ENCODE results near the gene SLC16A11. TPM values are rescaled to one million over a fixed set of nuclear protein-coding genes. Genes with fewer than 3 reads are reported as not detected.

The SLC16A11 gene
- total and polyA plus RNA-seq, 2 of the 4 experiments (the other 2 are of a cell fraction): not detected

DNA sequence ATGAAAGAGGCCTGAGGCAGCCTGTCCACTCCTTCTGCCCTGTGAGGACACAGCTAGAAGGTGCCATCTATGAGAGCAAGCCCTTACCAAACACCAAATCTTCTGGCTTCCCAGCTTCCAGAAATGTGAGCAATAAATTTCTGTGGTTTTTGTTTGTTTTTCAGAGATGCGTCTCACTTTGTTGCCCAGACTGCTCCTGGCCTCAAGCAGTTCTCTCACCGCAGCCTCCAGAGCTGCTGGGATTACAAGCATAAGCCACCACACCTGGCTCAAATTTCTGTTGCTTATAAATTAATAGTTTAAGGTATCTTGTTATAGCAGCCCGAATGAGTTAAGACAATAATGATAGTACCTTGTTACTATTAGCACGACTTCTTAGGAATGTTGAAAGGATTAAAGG is 12.5 kb upstream of the SLC16A11 start:
- Histone ChIP-seq H2AK9ac (replicated peaks; ENCODE audit: low read depth, low read length, poor library complexity) (no peak overlapping the region), H2AFZ (replicated peaks; ENCODE audit: low read length, poor library complexity) (no peak overlapping the region), H3K36me3 (ENCODE audit: control insufficient read depth, insufficient read depth, low read length) (no peaks in the 10 kb centered on the region), H3K4me2 (ENCODE audit: low read depth, low read length) (no peak overlapping the region), H2BK5ac (ENCODE audit: low read depth, low read length, poor library complexity, severe bottlenecking) (no peak overlapping the region), H2BK15ac (ENCODE audit: low read depth, low read length) (no peak overlapping the region), H4K20me1 (ENCODE audit: insufficient read depth, low read length) (no peaks in the 10 kb centered on the region), H3K27ac (ENCODE audit: insufficient read depth, low read length) (no peak overlapping the region), H3K56ac (ENCODE audit: extremely low read depth, insufficient read depth, low read length) (no peak overlapping the region), H2BK20ac (ENCODE audit: low read depth, low read length) (no peak overlapping the region), H4K91ac (ENCODE audit: insufficient read depth, low read depth, low read length) (no peak overlapping the region), H3K9ac (ENCODE audit: low read depth, low read length) (no peak overlapping the region), H3K18ac (ENCODE audit: low read depth, low read length) (no peak overlapping the region), H3K27me3 (ENCODE audit: control insufficient read depth, insufficient read depth, low read length) (peaks cover 9% of the 10 kb centered on the region), H3K79me1 (ENCODE audit: low read depth in 1 of 2, low read length in 2 of 2) (no peaks in the 10 kb centered on the region), H4K5ac (ENCODE audit: low read depth, low read length) (no peak overlapping the region), H3K14ac (replicated peaks; ENCODE audit: low read depth, low read length) (no peak overlapping the region), H3K23ac (ENCODE audit: low read depth, low read length) (no peak overlapping the region), H3K4me3 (ENCODE audit: insufficient read depth, low read depth, low read length) (no peak overlapping the region), H2AK5ac (ENCODE audit: low read depth, low read length) (no peak overlapping the region), H3K9me3 (ENCODE audit: control insufficient read depth, insufficient read depth, low read length) (no peaks in the 10 kb centered on the region), H3K9me1 (ENCODE audit: insufficient read depth, low read length) (no peaks in the 10 kb centered on the region), H4K8ac (ENCODE audit: low read depth in 2 of 2, low read length in 2 of 2) (no peak overlapping the region), H2BK120ac (ENCODE audit: low read depth, low read length) (no peak overlapping the region), H3K4ac (ENCODE audit: low read depth, low read length) (no peak overlapping the region), H3K4me1 (ENCODE audit: control insufficient read depth, insufficient read depth, low read length) (0 out of 2 replicates have a peak, but pooled peaks cover 2% of the 10 kb centered on the region)
- no TSS peak for BruUV-seq (replicated peaks)
- intact Hi-C loops (cut with micrococcal nuclease): no loop called here
- dilution Hi-C loops (cut with HindIII; ENCODE audit: low sequenced_read_pairs, unreplicated experiment): no loop called here
- TF ChIP-seq POLR2A (IDR thresholded peaks at IDR 0.05; ENCODE audit: low read depth, low read length): no peak
- no peak for TF ChIP-seq RAD21 (IDR thresholded peaks at IDR 0.05; ENCODE audit: low read length)
- no peak for TF ChIP-seq SMC3 (IDR thresholded peaks at IDR 0.05; ENCODE audit: low read depth, low read length)
- no peak for TF ChIP-seq FOS (IDR thresholded peaks at IDR 0.05; ENCODE audit: low read depth, low read length)
- no peak for TF ChIP-seq MAFK (IDR thresholded peaks at IDR 0.05; ENCODE audit: low read depth, low read length)
- no peak for TF ChIP-seq CEBPB (IDR thresholded peaks at IDR 0.05; ENCODE audit: low read depth, low read length)
- TF ChIP-seq, protein P1, sequence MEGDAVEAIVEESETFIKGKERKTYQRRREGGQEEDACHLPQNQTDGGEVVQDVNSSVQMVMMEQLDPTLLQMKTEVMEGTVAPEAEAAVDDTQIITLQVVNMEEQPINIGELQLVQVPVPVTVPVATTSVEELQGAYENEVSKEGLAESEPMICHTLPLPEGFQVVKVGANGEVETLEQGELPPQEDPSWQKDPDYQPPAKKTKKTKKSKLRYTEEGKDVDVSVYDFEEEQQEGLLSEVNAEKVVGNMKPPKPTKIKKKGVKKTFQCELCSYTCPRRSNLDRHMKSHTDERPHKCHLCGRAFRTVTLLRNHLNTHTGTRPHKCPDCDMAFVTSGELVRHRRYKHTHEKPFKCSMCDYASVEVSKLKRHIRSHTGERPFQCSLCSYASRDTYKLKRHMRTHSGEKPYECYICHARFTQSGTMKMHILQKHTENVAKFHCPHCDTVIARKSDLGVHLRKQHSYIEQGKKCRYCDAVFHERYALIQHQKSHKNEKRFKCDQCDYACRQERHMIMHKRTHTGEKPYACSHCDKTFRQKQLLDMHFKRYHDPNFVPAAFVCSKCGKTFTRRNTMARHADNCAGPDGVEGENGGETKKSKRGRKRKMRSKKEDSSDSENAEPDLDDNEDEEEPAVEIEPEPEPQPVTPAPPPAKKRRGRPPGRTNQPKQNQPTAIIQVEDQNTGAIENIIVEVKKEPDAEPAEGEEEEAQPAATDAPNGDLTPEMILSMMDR (conservative IDR thresholded peaks at IDR 0.05; ENCODE audit: low read depth, low read length): no peak
- TF ChIP-seq, protein P2, sequence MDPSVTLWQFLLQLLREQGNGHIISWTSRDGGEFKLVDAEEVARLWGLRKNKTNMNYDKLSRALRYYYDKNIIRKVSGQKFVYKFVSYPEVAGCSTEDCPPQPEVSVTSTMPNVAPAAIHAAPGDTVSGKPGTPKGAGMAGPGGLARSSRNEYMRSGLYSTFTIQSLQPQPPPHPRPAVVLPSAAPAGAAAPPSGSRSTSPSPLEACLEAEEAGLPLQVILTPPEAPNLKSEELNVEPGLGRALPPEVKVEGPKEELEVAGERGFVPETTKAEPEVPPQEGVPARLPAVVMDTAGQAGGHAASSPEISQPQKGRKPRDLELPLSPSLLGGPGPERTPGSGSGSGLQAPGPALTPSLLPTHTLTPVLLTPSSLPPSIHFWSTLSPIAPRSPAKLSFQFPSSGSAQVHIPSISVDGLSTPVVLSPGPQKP (IDR thresholded peaks at IDR 0.05; ENCODE audit: borderline replicate concordance, low read depth, low read length): no peak
- no peak for TF ChIP-seq RCOR1 (IDR thresholded peaks at IDR 0.05; ENCODE audit: insufficient replicate concordance, low read length)
- no peak for TF ChIP-seq BHLHE40 (IDR thresholded peaks at IDR 0.05; ENCODE audit: low read depth, low read length)
- no peak for TF ChIP-seq RFX5 (IDR thresholded peaks at IDR 0.05; ENCODE audit: low read depth, low read length)
- TF ChIP-seq, protein P3, sequence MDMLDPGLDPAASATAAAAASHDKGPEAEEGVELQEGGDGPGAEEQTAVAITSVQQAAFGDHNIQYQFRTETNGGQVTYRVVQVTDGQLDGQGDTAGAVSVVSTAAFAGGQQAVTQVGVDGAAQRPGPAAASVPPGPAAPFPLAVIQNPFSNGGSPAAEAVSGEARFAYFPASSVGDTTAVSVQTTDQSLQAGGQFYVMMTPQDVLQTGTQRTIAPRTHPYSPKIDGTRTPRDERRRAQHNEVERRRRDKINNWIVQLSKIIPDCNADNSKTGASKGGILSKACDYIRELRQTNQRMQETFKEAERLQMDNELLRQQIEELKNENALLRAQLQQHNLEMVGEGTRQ (IDR thresholded peaks at IDR 0.05; ENCODE audit: low read depth, low read length): no peak
- TF ChIP-seq MXI1 (IDR thresholded peaks at IDR 0.05; ENCODE audit: borderline replicate concordance, low read depth, low read length): no peak
- no peak for TF ChIP-seq MAZ (IDR thresholded peaks at IDR 0.05; ENCODE audit: borderline replicate concordance, low read depth, low read length)
- TF ChIP-seq CHD1 (IDR thresholded peaks at IDR 0.05; ENCODE audit: low read depth, low read length): no peak
- no peak for TF ChIP-seq NFE2L2 (IDR thresholded peaks at IDR 0.05; ENCODE audit: low read depth, low read length)
- POLR2A ChIA-PET (ENCODE audit: unreplicated experiment): interaction anchor here (0.6 kb wide), 1 partner anchor 101 kb away, joined by 10 read pairs; no protein-coding TSS in a partner anchor
- CTCF ChIA-PET: interaction anchor here (0.7 kb wide), 2 partner anchors 11 to 167 kb away, joined by 3 to 4 read pairs; no protein-coding TSS in a partner anchor
- no peak for ATAC-seq (ENCODE audit: low read depth)
- in situ Hi-C loops (cut with MboI; ENCODE audit: low sequenced_read_pairs): loop anchor here (25.0 kb wide), 1 partner anchor 481 kb away; the partner anchor contains the start of gene TNFSF12
- WGBS, 2 experiments (ENCODE audit: extremely low coverage in 2 of 2, insufficient read length in 1 of 2): no CpG with 5 or more reads among the region's 4 CpGs
- DNase-seq: no peak

All from IMR-90 (cell line).